HUDEP-2 (cell line): Measurements from ENCODE around the gene GTPBP2.

Experiments
- DNase-seq, 76 experiments: peaks; one replicate each; lab custom pipeline; 2025; ENCODE audit not compliant: unreplicated experiment in 76 of 76; lab: John Stamatoyannopoulos, UW

The GTPBP2 gene

GRCh38 chr6:43588194-43588593 is 40.9 kb downstream of the GTPBP2 start:
- no peak for DNase-seq

- no peak for DNase-seq
These were observed 44.0 kb downstream of the GTPBP2 start for GRCh38 chr6:43584892-43585570.

DNA sequence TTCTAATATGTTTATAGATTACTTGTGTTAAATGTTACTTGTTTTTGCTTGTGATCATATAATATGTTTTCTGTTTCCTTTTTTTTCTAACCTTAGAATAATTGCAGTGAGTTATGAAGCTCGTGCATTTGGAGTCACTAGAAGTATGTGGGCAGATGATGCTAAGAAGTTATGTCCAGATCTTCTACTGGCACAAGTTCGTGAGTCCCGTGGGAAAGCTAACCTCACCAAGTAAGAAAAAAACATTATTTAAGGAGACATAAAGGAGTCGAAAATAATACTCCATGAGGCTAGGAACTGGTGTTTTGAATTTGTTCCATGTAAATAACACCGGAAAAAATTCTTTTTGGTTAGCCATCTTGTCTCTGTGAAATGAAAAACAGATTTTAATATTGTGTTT is 46.2 kb downstream of the GTPBP2 start:
- no peak for DNase-seq

DNA sequence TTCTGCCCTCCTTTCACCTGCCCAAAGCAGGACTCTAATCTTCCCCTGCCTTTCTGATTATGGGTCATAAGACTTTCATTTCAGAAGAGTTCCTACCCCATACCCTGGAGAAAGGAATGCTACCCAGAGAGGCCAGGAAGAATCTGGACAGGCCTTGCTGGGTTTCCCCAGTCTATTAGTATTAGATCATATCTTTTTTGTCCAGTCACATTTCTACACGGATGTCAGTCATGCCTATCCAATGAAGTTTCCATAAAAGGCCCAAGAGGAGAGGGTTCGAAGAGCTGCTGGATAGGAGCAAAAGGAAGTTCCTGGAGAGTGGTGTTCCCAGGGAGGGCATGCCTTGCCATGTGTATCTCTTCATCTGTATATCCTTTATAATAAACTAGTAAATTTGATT is 49.9 kb downstream of the GTPBP2 start:
- DNase-seq: no peak

DNA sequence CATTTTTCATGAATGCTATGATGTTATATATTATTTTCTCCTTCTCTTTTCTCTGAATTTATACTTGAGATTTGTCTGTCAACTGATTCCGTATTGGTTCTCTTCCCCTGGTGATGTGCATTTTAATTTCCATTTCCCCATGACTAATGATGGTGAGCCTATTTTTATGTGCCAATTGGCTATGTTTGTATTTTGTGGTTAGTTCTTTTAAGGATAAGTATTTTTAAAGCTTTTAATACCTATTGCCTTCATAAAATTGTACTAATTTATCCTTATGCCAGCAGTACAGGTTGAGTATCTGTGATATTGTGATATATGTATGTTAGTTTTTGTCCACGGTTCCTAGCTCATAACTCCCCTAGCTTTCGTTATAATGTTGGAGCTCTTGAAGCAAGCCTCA is 50.3 kb downstream of the GTPBP2 start:
- no peak for DNase-seq

- peak in 75 of 76 experiments; percentile 28 to 97 (median 91) for DNase-seq
These were observed 53.1 kb downstream of the GTPBP2 start, which contains the start of the genes POLH and XPO5 for GRCh38 chr6:43575772-43576551. POLH (plus strand) TSS chr6:43576185; CDS start chr6:43582320, 6,135 bp downstream. XPO5 (minus strand) TSS chr6:43576038; CDS start chr6:43575864, 174 bp downstream.

DNA sequence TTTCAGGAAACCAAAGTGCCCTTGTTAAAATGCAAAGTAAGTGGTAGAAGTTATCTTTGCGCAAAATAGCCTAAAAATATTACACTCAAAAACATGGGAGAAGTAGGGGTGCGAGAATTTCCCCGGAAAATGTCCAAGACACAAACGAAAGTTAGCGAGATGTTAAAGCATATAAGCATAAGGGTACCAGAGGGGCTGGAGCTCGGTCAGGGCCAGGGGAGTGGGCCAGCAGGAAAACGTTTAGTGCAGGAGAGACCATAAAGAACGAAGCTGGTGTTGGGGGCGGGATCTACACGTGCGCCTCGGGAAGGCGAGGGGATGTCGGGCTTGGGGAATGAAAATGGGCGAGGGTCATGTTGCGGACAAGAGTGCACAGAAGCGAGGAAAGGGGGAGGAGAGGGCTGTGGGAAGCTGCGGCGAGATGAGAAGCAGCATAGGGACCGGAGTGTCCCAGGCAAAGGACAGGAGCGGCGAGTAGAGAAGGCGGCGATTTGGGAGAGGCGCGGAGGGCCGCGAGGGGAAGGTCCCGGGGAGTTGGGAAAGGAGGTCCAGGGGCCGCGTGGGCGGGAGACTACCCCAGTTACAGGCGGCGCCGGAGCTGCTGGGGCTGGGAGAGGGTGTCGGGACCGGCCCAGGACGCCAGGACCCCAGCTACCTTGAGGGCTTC is 53.8 kb downstream of the GTPBP2 start:
- peak in 32 of 76 experiments; percentile 8 to 92 (median 44) for DNase-seq

DNA sequence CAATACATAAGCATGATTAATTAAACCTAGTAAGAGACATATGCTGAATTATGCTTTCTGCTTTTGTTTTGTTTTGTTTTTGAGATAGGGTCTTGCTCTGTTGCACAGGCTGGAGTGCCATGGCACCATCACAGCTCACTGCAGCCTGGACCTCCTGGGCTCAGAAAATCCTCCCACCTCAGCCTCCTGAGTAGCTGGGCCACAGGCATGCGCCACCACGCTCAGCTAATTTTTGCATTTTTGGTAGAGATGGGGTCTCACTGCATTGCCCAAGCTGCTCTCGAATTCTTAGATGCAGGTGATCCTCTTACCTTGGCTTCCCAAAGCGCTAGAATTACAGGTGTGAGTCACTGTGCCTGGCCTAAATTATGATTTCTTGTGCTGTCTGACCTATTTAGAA is 57.0 kb downstream of the GTPBP2 start:
- DNase-seq: no peak

GRCh38 chr6:43570876-43571441 is 58.1 kb downstream of the GTPBP2 start:
- DNase-seq: no peak
